Measurements from ENCODE around the gene GMEB1.
"Not testable (repeated sequence)": the region's sequence is repeated elsewhere in the genome, so short reads cannot be mapped to it uniquely, and the experiment has no call there.

The GMEB1 gene

GRCh38 chr1:28716336-28716735, 47.8 kb downstream of the GMEB1 start:
- H3K27ac Mint-ChIP-seq = no peak overlapping the region
- ATAC-seq (replicated peaks) (no peak), DNase-seq (no peak)
- no peak overlapping the region for H3K4me3 Mint-ChIP-seq
- no peaks in the 10 kb centered on the region for H3K4me1 Mint-ChIP-seq
- H3K36me3 Mint-ChIP-seq = peaks cover 22 to 23% of the 10 kb centered on the region in 2 donors
- H3K27me3 Mint-ChIP-seq = no peaks in the 10 kb centered on the region
- H3K9me3 Mint-ChIP-seq = no peaks in the 10 kb centered on the region

GRCh38 chr1:28718166-28718565, 49.6 kb downstream of the GMEB1 start:
- Mint-ChIP-seq H3K36me3 (peaks cover 19% of the 10 kb centered on the region in 2 donors), H3K9me3 (no peaks in the 10 kb centered on the region), H3K27ac (no peak overlapping the region)

GRCh38 chr1:28718586-28719331, 50.2 kb downstream of the GMEB1 start:
- no peak for ATAC-seq (replicated peaks)
- no peaks in the 10 kb centered on the region for H3K9me3 Mint-ChIP-seq
- no peaks in the 10 kb centered on the region for H3K4me1 Mint-ChIP-seq
- no peak for DNase-seq
- no peaks in the 10 kb centered on the region for H3K27me3 Mint-ChIP-seq
- no peak overlapping the region for H3K4me3 Mint-ChIP-seq
- peaks cover 13 to 15% of the 10 kb centered on the region in 2 donors for H3K36me3 Mint-ChIP-seq
- no peak overlapping the region for H3K27ac Mint-ChIP-seq

More at GRCh38 chr1:28718166-28718565, 49.6 kb downstream of the GMEB1 start:
- Mint-ChIP-seq H3K4me1 (no peaks in the 10 kb centered on the region), H3K27me3 (no peaks in the 10 kb centered on the region), H3K4me3 (no peak overlapping the region)
- ATAC-seq (replicated peaks) (no peak), DNase-seq (no peak)

- no peak overlapping the region for H3K4me3 Mint-ChIP-seq
- H3K4me1 Mint-ChIP-seq = no peaks in the 10 kb centered on the region
- no peak overlapping the region for H3K27ac Mint-ChIP-seq
- no peaks in the 10 kb centered on the region for H3K27me3 Mint-ChIP-seq
- no peak for ATAC-seq (replicated peaks)
- H3K36me3 Mint-ChIP-seq = peaks cover 8 to 10% of the 10 kb centered on the region in 2 donors
- DNase-seq = no peak
- no peaks in the 10 kb centered on the region for H3K9me3 Mint-ChIP-seq
Observed at GRCh38 chr1:28719332-28719619, 50.7 kb downstream of the GMEB1 start.

- no peaks in the 10 kb centered on the region for H3K27me3 Mint-ChIP-seq
- H3K36me3 Mint-ChIP-seq = peaks cover 0 to 2% of the 10 kb centered on the region in 2 donors
- H3K27ac Mint-ChIP-seq = no peak overlapping the region
- no peak overlapping the region for H3K4me3 Mint-ChIP-seq
- DNase-seq (no peak), ATAC-seq (replicated peaks) (no peak)
- H3K4me1 Mint-ChIP-seq = no peaks in the 10 kb centered on the region
- H3K9me3 Mint-ChIP-seq = no peaks in the 10 kb centered on the region
Observed at GRCh38 chr1:28720376-28720775, 51.8 kb downstream of the GMEB1 start.

- not testable (repeated sequence) for H3K4me1 Mint-ChIP-seq; ATAC-seq (replicated peaks); H3K4me3 Mint-ChIP-seq; H3K9me3 Mint-ChIP-seq; DNase-seq; H3K27ac Mint-ChIP-seq; H3K27me3 Mint-ChIP-seq; H3K36me3 Mint-ChIP-seq
Observed at GRCh38 chr1:28721927-28722326, 53.3 kb downstream of the GMEB1 start.

- not testable (repeated sequence) for H3K4me3 Mint-ChIP-seq; DNase-seq; H3K4me1 Mint-ChIP-seq; H3K27ac Mint-ChIP-seq; H3K9me3 Mint-ChIP-seq; H3K27me3 Mint-ChIP-seq; ATAC-seq (replicated peaks); H3K36me3 Mint-ChIP-seq
Observed at GRCh38 chr1:28725365-28725764, 56.8 kb downstream of the GMEB1 start.

- Mint-ChIP-seq H3K36me3 (peaks cover 12 to 24% of the 10 kb centered on the region in 2 donors), H3K27me3 (no peaks in the 10 kb centered on the region), H3K27ac (peak overlapping the region; percentile 96), H3K4me3 (peak overlapping the region; percentile 96 to 98), H3K9me3 (no peaks in the 10 kb centered on the region), H3K4me1 (peaks cover 10 to 35% of the 10 kb centered on the region in 2 donors)
- DNase-seq (no peak), ATAC-seq (replicated peaks) (no peak)
Observed at GRCh38 chr1:28735961-28736449, 67.4 kb downstream of the GMEB1 start.

- Mint-ChIP-seq H3K36me3 (peaks cover 12 to 24% of the 10 kb centered on the region in 2 donors), H3K27me3 (no peaks in the 10 kb centered on the region), H3K4me1 (peaks cover 10 to 35% of the 10 kb centered on the region in 2 donors), H3K4me3 (peak within 1 kb of the TSS; percentile 96 to 98), H3K9me3 (no peaks in the 10 kb centered on the region), H3K27ac (peak within 1 kb of the TSS; percentile 96)
- DNase-seq (peak; percentile 95), ATAC-seq (replicated peaks) (peak; percentile 92 to 94)
Observed at GRCh38 chr1:28736450-28737306, 68.1 kb downstream of the GMEB1 start, which contains the start of gene YTHDF2. TSS of gene YTHDF2 (plus strand) at chr1:28736940. CDS start at chr1:28737121, 181 bp downstream.

- Mint-ChIP-seq H3K36me3 (peaks cover 19 to 29% of the 10 kb centered on the region in 2 donors), H3K4me1 (peaks cover 12 to 35% of the 10 kb centered on the region in 2 donors), H3K4me3 (peak overlapping the region; percentile 96 to 98), H3K9me3 (no peaks in the 10 kb centered on the region), H3K27me3 (no peaks in the 10 kb centered on the region), H3K27ac (peak overlapping the region; percentile 96)
- DNase-seq = peak; percentile 28
- peak; percentile 4 to 9 for ATAC-seq (replicated peaks)
Observed at GRCh38 chr1:28737307-28738132, 68.9 kb downstream of the GMEB1 start.

GRCh38 chr1:28740118-28740517, 71.5 kb downstream of the GMEB1 start:
- no peaks in the 10 kb centered on the region for H3K27me3 Mint-ChIP-seq
- no peak for DNase-seq
- ATAC-seq (replicated peaks) = no peak
- H3K27ac Mint-ChIP-seq = no peak overlapping the region
- H3K4me1 Mint-ChIP-seq = peaks cover 26 to 51% of the 10 kb centered on the region in 2 donors
- peak overlapping the region in 1 of 2 donors; percentile 23 for H3K4me3 Mint-ChIP-seq
- no peaks in the 10 kb centered on the region for H3K9me3 Mint-ChIP-seq
- H3K36me3 Mint-ChIP-seq = peaks cover 38 to 51% of the 10 kb centered on the region in 2 donors

- DNase-seq (no peak), ATAC-seq (replicated peaks) (no peak)
- Mint-ChIP-seq H3K36me3 (peaks cover 49 to 58% of the 10 kb centered on the region in 2 donors), H3K27me3 (no peaks in the 10 kb centered on the region), H3K27ac (no peak overlapping the region), H3K9me3 (peaks cover 0 to 2% of the 10 kb centered on the region in 2 donors), H3K4me1 (peaks cover 28 to 59% of the 10 kb centered on the region in 2 donors), H3K4me3 (peak overlapping the region in 1 of 2 donors; percentile 6)
Observed at GRCh38 chr1:28744184-28744583, 75.6 kb downstream of the GMEB1 start.

- H3K27me3 Mint-ChIP-seq = no peaks in the 10 kb centered on the region
- peaks cover 29 to 64% of the 10 kb centered on the region in 2 donors for H3K4me1 Mint-ChIP-seq
- DNase-seq (no peak), ATAC-seq (replicated peaks) (no peak)
- H3K4me3 Mint-ChIP-seq = no peak overlapping the region
- peaks cover 0 to 2% of the 10 kb centered on the region in 2 donors for H3K9me3 Mint-ChIP-seq
- peaks cover 48 to 59% of the 10 kb centered on the region in 2 donors for H3K36me3 Mint-ChIP-seq
- H3K27ac Mint-ChIP-seq = no peak overlapping the region
Observed at GRCh38 chr1:28745653-28746173, 77.1 kb downstream of the GMEB1 start.
